Activated naive CD4-positive, alpha-beta T cell treated with Interleukin-2 at 50 U/mL for 16 hours (primary cell): ENCODE data around the gene ZNHIT6.
"Not testable (repeated sequence)": the region's sequence is repeated elsewhere in the genome, so short reads cannot be mapped to it uniquely, and the experiment has no call there.

Source experiments
- DNase-seq: peaks from one replicate; pipeline ENCODE4 v3.0.0-alpha.2; 2020

Gene ZNHIT6

GRCh38 chr1:85663382-85663781, 44.9 kb downstream of the ZNHIT6 start:
- no peak for DNase-seq

- DNase-seq: no peak
These were observed 46.5 kb downstream of the ZNHIT6 start for GRCh38 chr1:85661767-85662166.

GRCh38 chr1:85660541-85660940, 47.7 kb downstream of the ZNHIT6 start:
- no peak for DNase-seq

- no peak for DNase-seq
These were observed 49.1 kb downstream of the ZNHIT6 start for GRCh38 chr1:85659174-85659573.

- no peak for DNase-seq
These were observed 51.3 kb downstream of the ZNHIT6 start for GRCh38 chr1:85656948-85657347.

- DNase-seq: no peak
These were observed 52.0 kb downstream of the ZNHIT6 start for GRCh38 chr1:85656256-85656655.

GRCh38 chr1:85655315-85655714, 52.9 kb downstream of the ZNHIT6 start:
- DNase-seq: no peak

GRCh38 chr1:85654066-85654782, 54.0 kb downstream of the ZNHIT6 start:
- no peak for DNase-seq

GRCh38 chr1:85652327-85652726, 55.9 kb downstream of the ZNHIT6 start:
- DNase-seq: no peak

- DNase-seq: no peak
These were observed 57.6 kb downstream of the ZNHIT6 start for GRCh38 chr1:85650645-85651044.

- DNase-seq: no peak
These were observed 58.6 kb downstream of the ZNHIT6 start for GRCh38 chr1:85649591-85649990.

GRCh38 chr1:85641598-85642556, 66.4 kb downstream of the ZNHIT6 start:
- DNase-seq: not testable (repeated sequence)

GRCh38 chr1:85639920-85640319, 68.3 kb downstream of the ZNHIT6 start:
- DNase-seq: not testable (repeated sequence)

GRCh38 chr1:85638412-85638811, 69.8 kb downstream of the ZNHIT6 start:
- no peak for DNase-seq

GRCh38 chr1:85630493-85630892, 77.7 kb downstream of the ZNHIT6 start:
- DNase-seq: no peak

- no peak for DNase-seq
These were observed 78.7 kb downstream of the ZNHIT6 start for GRCh38 chr1:85629532-85629920.

GRCh38 chr1:85628791-85629531, 79.3 kb downstream of the ZNHIT6 start:
- no peak for DNase-seq

GRCh38 chr1:85626818-85627217, 81.4 kb downstream of the ZNHIT6 start:
- no peak for DNase-seq

GRCh38 chr1:85624361-85624760, 83.9 kb downstream of the ZNHIT6 start:
- no peak for DNase-seq

- no peak for DNase-seq
These were observed 85.2 kb downstream of the ZNHIT6 start for GRCh38 chr1:85623061-85623471.

GRCh38 chr1:85621430-85621829, 86.8 kb downstream of the ZNHIT6 start:
- DNase-seq: no peak

- DNase-seq: no peak
These were observed 90.6 kb downstream of the ZNHIT6 start for GRCh38 chr1:85617633-85618100.

GRCh38 chr1:85616736-85617135, 91.5 kb downstream of the ZNHIT6 start:
- DNase-seq: no peak
